Stimulated activated CD4-positive, alpha-beta T cell treated with anti-CD3 and anti-CD28 coated beads, TNF-alpha, amount 100 ng/mL, for 48 hours (primary cell): ENCODE data around the gene FARS2.
"Not testable (repeated sequence)": the region's sequence is repeated elsewhere in the genome, so short reads cannot be mapped to it uniquely, and the experiment has no call there.

Source experiments
- DNase-seq, 3 donors: peaks; one replicate each; pipeline ENCODE4 v3.0.0-alpha.2; 2020; ENCODE audit warnings: low read depth in 3 of 3

Gene FARS2

GRCh38 chr6:5632348-5632935 is 371.1 kb downstream of the FARS2 start:
- DNase-seq = no peak

GRCh38 chr6:5634525-5634924 is 373.2 kb downstream of the FARS2 start:
- DNase-seq = no peak

- DNase-seq = no peak
These were observed 375.1 kb downstream of the FARS2 start for GRCh38 chr6:5636210-5637030.

- no peak for DNase-seq
These were observed 376.4 kb downstream of the FARS2 start for GRCh38 chr6:5637714-5638113.

- no peak for DNase-seq
These were observed 377.4 kb downstream of the FARS2 start for GRCh38 chr6:5638666-5639065.

GRCh38 chr6:5639193-5639592 is 377.9 kb downstream of the FARS2 start:
- DNase-seq = no peak

GRCh38 chr6:5640614-5641013 is 379.3 kb downstream of the FARS2 start:
- DNase-seq = no peak

GRCh38 chr6:5644523-5645185 is 383.3 kb downstream of the FARS2 start:
- DNase-seq = no peak

- no peak for DNase-seq
These were observed 384.3 kb downstream of the FARS2 start for GRCh38 chr6:5645328-5646290.

- no peak for DNase-seq
These were observed 391.3 kb downstream of the FARS2 start for GRCh38 chr6:5652406-5653137.

- no peak for DNase-seq
These were observed 392.5 kb downstream of the FARS2 start for GRCh38 chr6:5653801-5654200.

- DNase-seq = no peak
These were observed 394.9 kb downstream of the FARS2 start for GRCh38 chr6:5656226-5656625.

- not testable (repeated sequence) for DNase-seq
These were observed 395.4 kb downstream of the FARS2 start for GRCh38 chr6:5656695-5657094.

GRCh38 chr6:5657684-5658430 is 396.5 kb downstream of the FARS2 start:
- no peak for DNase-seq

GRCh38 chr6:5659467-5659866 is 398.2 kb downstream of the FARS2 start:
- no peak for DNase-seq

GRCh38 chr6:5660772-5661171 is 399.5 kb downstream of the FARS2 start:
- DNase-seq = no peak

GRCh38 chr6:5662797-5663196 is 401.5 kb downstream of the FARS2 start:
- DNase-seq = no peak

GRCh38 chr6:5663259-5663658 is 401.9 kb downstream of the FARS2 start:
- DNase-seq = no peak

- no peak for DNase-seq
These were observed 402.4 kb downstream of the FARS2 start for GRCh38 chr6:5663739-5664138.

GRCh38 chr6:5664149-5664548 is 402.8 kb downstream of the FARS2 start:
- no peak for DNase-seq
